Trophoblast cell (in vitro differentiated cells and primary cell): Measurements from ENCODE around the gene ABCA8.

Experiments
- DNase-seq, 2 donors: peaks; one replicate each; pipeline ENCODE4 v3.0.0-alpha.2; 2016
- H2AFZ ChIP-seq: 2 replicates; pipeline ENCODE4 v1.6.1; 2013; ENCODE audit warnings: low read length, moderate library complexity, mild to moderate bottlenecking; ENCODE audit not compliant: insufficient read depth, poor library complexity
- H2AK5ac ChIP-seq: 2 replicates; pipeline ENCODE4 v1.6.1; 2013; ENCODE audit warnings: mild to moderate bottlenecking, low read length
- H2BK120ac ChIP-seq: 2 replicates; pipeline ENCODE4 v1.6.1; 2013; ENCODE audit warnings: low read length, mild to moderate bottlenecking, moderate library complexity; ENCODE audit not compliant: insufficient read depth, poor library complexity
- H2BK12ac ChIP-seq: 2 replicates; pipeline ENCODE4 v1.6.1; 2013; ENCODE audit warnings: mild to moderate bottlenecking, low read length, moderate library complexity
- H2BK5ac ChIP-seq: 2 replicates; pipeline ENCODE4 v1.6.1; 2013; ENCODE audit warnings: low read length, low read depth, moderate library complexity, mild to moderate bottlenecking; ENCODE audit not compliant: poor library complexity
- H3K14ac ChIP-seq: 2 replicates; pipeline ENCODE4 v1.6.1; 2013; ENCODE audit warnings: mild to moderate bottlenecking, low read length
- H3K18ac ChIP-seq: 2 replicates; pipeline ENCODE4 v1.6.1; 2013; ENCODE audit warnings: mild to moderate bottlenecking, low read length
- H3K23ac ChIP-seq: 2 replicates; pipeline ENCODE4 v1.6.1; 2013; ENCODE audit warnings: low read length
- H3K27ac ChIP-seq: 2 replicates; pipeline ENCODE4 v1.5.1; 2013; ENCODE audit warnings: low read depth, mild to moderate bottlenecking, inconsistent platforms, low read length, moderate library complexity
- H3K27me3 ChIP-seq: 2 replicates; pipeline ENCODE4 v1.6.1; 2013; ENCODE audit warnings: inconsistent platforms, mild to moderate bottlenecking, low read length, moderate library complexity; ENCODE audit not compliant: insufficient read depth
- H3K36me3 ChIP-seq, 2 experiments: 1 replicate in 1 of 2; 2 replicates in 1 of 2; pipeline ENCODE4 v1.6.1; 2013; ENCODE audit warnings: low read length in 2 of 2, mild to moderate bottlenecking in 2 of 2, moderate library complexity in 1 of 2; ENCODE audit not compliant: insufficient read depth in 2 of 2, control insufficient read depth in 1 of 2
- H3K4ac ChIP-seq: 2 replicates; pipeline ENCODE4 v1.6.1; 2013; ENCODE audit warnings: low read depth, mild to moderate bottlenecking, low read length, moderate library complexity
- H3K4me1 ChIP-seq, 2 experiments: 1 replicate in 1 of 2; 2 replicates in 1 of 2; pipeline ENCODE4 v1.6.1; 2013; ENCODE audit warnings: low read length in 2 of 2, mild to moderate bottlenecking in 2 of 2, moderate library complexity in 1 of 2; ENCODE audit not compliant: insufficient read depth in 2 of 2, control insufficient read depth in 1 of 2
- H3K4me2 ChIP-seq: 2 replicates; pipeline ENCODE4 v1.6.1; 2013; ENCODE audit warnings: inconsistent platforms, mild to moderate bottlenecking, low read length, moderate library complexity
- H3K4me3 ChIP-seq: 2 replicates; pipeline ENCODE4 v1.5.1; 2013; ENCODE audit warnings: mild to moderate bottlenecking, low read depth, low read length, inconsistent platforms
- H3K79me1 ChIP-seq: one replicate; pipeline ENCODE4 v1.6.1; 2013; ENCODE audit warnings: low read length
- H3K79me2 ChIP-seq: 2 replicates; pipeline ENCODE4 v1.6.1; 2013; ENCODE audit warnings: low read length, mild to moderate bottlenecking; ENCODE audit not compliant: control insufficient read depth, insufficient read depth, poor library complexity
- H3K9ac ChIP-seq: 2 replicates; pipeline ENCODE4 v1.6.1; 2013; ENCODE audit warnings: mild to moderate bottlenecking, low read length
- H3K9me3 ChIP-seq: 2 replicates; pipeline ENCODE4 v1.6.1; 2013; ENCODE audit warnings: low read depth, mild to moderate bottlenecking, control low read depth, inconsistent platforms, low read length; ENCODE audit not compliant: insufficient read depth
- H4K12ac ChIP-seq: 2 replicates; pipeline ENCODE4 v1.6.1; 2013; ENCODE audit warnings: low read depth, mild to moderate bottlenecking, low read length, moderate library complexity
- H4K8ac ChIP-seq: 2 replicates; pipeline ENCODE4 v1.6.1; 2013; ENCODE audit warnings: low read depth, mild to moderate bottlenecking, low read length, moderate library complexity
- H4K91ac ChIP-seq: one replicate; pipeline ENCODE4 v1.6.1; 2013; ENCODE audit warnings: low read depth, mild to moderate bottlenecking, low read length, moderate library complexity
- WGBS: extraction: QIAGEN DNeasy Blood & Tissue Kit; methylation state at CpG from one replicate; pipeline ENCODE4 v1.1.7; 2013; ENCODE audit warnings: missing lambda C conversion rate; ENCODE audit not compliant: insufficient read length, insufficient coverage; ENCODE audit errors: extremely low coverage; 5-methylcytosine and 5-hydroxymethylcytosine counted together

Gene ABCA8

GRCh38 chr17:68942389-68942788, 12.8 kb downstream of the ABCA8 start:
- H4K8ac ChIP-seq: no peak overlapping the region
- no peaks in the 10 kb centered on the region for H3K79me1 ChIP-seq
- H4K91ac ChIP-seq: no peak overlapping the region
- H3K4ac ChIP-seq: no peak overlapping the region
- no peaks in the 10 kb centered on the region for H3K4me1 ChIP-seq
- no peaks in the 10 kb centered on the region for H3K27me3 ChIP-seq
- H3K79me2 ChIP-seq: no peaks in the 10 kb centered on the region
- H3K36me3 ChIP-seq: no peaks in the 10 kb centered on the region
- no peak overlapping the region for H2BK120ac ChIP-seq
- WGBS: no CpG with 5 or more reads among the region's 3 CpGs
- H3K27ac ChIP-seq: no peak overlapping the region
- H3K4me2 ChIP-seq: no peak overlapping the region
- H4K12ac ChIP-seq: no peak overlapping the region
- H3K9me3 ChIP-seq: no peaks in the 10 kb centered on the region
- no peak overlapping the region for H2AK5ac ChIP-seq
- H3K23ac ChIP-seq: no peak overlapping the region
- no peak overlapping the region for H3K14ac ChIP-seq
- DNase-seq: no peak
- no peak overlapping the region for H2AFZ ChIP-seq
- H2BK12ac ChIP-seq: no peak overlapping the region
- no peak overlapping the region for H3K4me3 ChIP-seq
- no peak overlapping the region for H3K18ac ChIP-seq
- H2BK5ac ChIP-seq: no peak overlapping the region
- H3K9ac ChIP-seq: no peak overlapping the region

DNA sequence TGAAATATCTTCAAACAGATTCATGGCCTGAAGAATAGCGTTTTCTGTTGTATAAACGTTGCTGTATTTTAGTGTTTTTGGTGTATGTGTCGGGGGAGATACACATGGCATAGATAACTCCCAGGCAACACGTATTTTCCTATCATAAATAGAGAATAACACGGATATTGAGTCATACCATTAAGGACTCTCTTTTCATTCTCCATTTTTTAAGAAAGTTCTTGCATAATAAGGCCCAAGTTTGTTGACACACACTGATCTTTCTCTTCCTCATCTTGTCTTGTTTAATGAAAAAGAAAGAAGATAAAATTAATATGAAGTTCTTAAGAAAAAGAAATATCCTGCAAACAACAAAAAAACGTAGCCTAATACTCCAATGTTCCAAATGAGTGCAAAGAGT, 13.4 kb downstream of the ABCA8 start:
- Histone ChIP-seq H2BK5ac (no peak overlapping the region), H3K27me3 (no peaks in the 10 kb centered on the region), H4K91ac (no peak overlapping the region), H2AFZ (no peak overlapping the region), H3K79me2 (no peaks in the 10 kb centered on the region), H4K8ac (no peak overlapping the region), H2AK5ac (no peak overlapping the region), H3K23ac (no peak overlapping the region), H2BK120ac (no peak overlapping the region), H3K27ac (no peak overlapping the region), H3K79me1 (no peaks in the 10 kb centered on the region), H3K9ac (no peak overlapping the region), H3K9me3 (no peaks in the 10 kb centered on the region), H3K36me3 (no peaks in the 10 kb centered on the region), H3K14ac (no peak overlapping the region), H3K4me2 (no peak overlapping the region), H3K4me3 (no peak overlapping the region), H3K4me1 (no peaks in the 10 kb centered on the region), H2BK12ac (no peak overlapping the region), H3K4ac (no peak overlapping the region), H3K18ac (no peak overlapping the region), H4K12ac (no peak overlapping the region)
- no CpG with 5 or more reads among the region's 6 CpGs for WGBS
- no peak for DNase-seq

DNA sequence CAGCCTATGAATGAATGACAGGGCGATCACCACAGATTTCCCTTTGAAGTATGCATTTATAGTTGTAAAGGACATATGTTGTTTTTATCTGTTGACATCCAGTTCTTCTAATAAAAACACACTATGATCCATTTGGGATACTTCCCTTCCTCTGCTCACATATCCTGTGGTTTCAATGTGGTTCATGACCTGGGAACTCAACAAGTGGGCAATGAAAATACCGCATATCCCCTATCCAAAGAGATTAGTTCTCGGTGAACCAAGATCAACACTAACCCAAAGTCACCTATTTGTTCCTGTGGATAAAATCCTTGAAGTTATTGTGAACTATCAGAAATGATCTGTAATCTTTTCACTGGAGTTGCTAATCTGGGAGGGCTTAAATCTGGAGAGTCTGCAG, 16.0 kb downstream of the ABCA8 start:
- DNase-seq: no peak
- Histone ChIP-seq H3K79me1 (no peaks in the 10 kb centered on the region), H3K9me3 (no peaks in the 10 kb centered on the region), H3K79me2 (no peaks in the 10 kb centered on the region), H2AFZ (no peak overlapping the region), H3K9ac (no peak overlapping the region), H3K14ac (no peak overlapping the region), H4K91ac (no peak overlapping the region), H3K36me3 (no peaks in the 10 kb centered on the region), H3K27ac (no peak overlapping the region), H2BK120ac (no peak overlapping the region), H4K12ac (no peak overlapping the region), H3K4me3 (no peak overlapping the region), H3K4me1 (no peaks in the 10 kb centered on the region), H3K18ac (no peak overlapping the region), H2BK12ac (no peak overlapping the region), H3K23ac (no peak overlapping the region), H2BK5ac (no peak overlapping the region), H2AK5ac (no peak overlapping the region), H3K4me2 (no peak overlapping the region), H3K27me3 (no peaks in the 10 kb centered on the region), H3K4ac (no peak overlapping the region), H4K8ac (no peak overlapping the region)
- no CpG with 5 or more reads among the region's 3 CpGs for WGBS

DNA sequence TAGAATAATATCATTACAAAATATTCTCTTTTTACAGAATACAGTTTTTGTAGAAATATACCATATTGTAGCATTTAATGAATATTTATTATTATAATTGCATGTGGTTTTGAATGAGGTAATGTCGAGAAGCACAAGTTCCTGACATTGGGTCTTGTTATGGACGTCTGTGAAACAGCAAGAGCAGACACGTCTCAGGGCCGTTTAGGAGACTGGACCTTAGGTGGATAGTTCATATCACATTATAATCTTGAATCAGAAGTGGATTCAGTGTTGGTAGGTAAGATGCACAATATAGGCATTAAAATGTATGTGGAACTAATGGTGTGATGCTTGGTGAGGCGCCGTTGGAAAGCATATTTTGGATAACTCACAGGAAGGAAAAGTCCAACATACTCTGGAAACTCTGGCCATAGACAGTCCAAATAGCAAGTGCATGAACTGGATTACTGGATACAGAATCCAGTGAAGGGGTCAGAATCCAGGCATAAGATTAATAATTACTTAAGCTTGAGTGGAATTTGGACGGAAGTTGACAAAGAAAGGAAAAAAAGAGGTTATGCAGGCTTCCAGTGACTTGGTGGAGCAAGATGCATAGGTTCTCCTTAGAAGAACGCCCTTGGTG, 17.2 kb downstream of the ABCA8 start:
- Histone ChIP-seq H3K4me2 (no peak overlapping the region), H2BK5ac (no peak overlapping the region), H3K14ac (no peak overlapping the region)

More for the DNA sequence above, 17.2 kb downstream of the ABCA8 start:
- H3K79me1 ChIP-seq: no peaks in the 10 kb centered on the region
- H4K8ac ChIP-seq: no peak overlapping the region
- no peaks in the 10 kb centered on the region for H3K27me3 ChIP-seq
- H3K27ac ChIP-seq: no peak overlapping the region
- no peak for DNase-seq
- H2BK12ac ChIP-seq: no peak overlapping the region
- H3K4me1 ChIP-seq: no peaks in the 10 kb centered on the region
- no peak overlapping the region for H3K18ac ChIP-seq
- H3K4ac ChIP-seq: no peak overlapping the region
- no peak overlapping the region for H3K9ac ChIP-seq
- no peak overlapping the region for H3K4me3 ChIP-seq
- no peak overlapping the region for H4K91ac ChIP-seq
- no peak overlapping the region for H2BK120ac ChIP-seq
- H3K36me3 ChIP-seq: no peaks in the 10 kb centered on the region
- H3K9me3 ChIP-seq: no peaks in the 10 kb centered on the region
- H4K12ac ChIP-seq: no peak overlapping the region
- H2AFZ ChIP-seq: no peak overlapping the region
- H3K79me2 ChIP-seq: no peaks in the 10 kb centered on the region
- WGBS: no CpG with 5 or more reads among the region's 8 CpGs
- no peak overlapping the region for H3K23ac ChIP-seq
- no peak overlapping the region for H2AK5ac ChIP-seq
